ENCODE data around the gene IFFO2. TPM values are rescaled to one million over a fixed set of nuclear protein-coding genes. Genes with fewer than 3 reads are reported as not detected.

IFFO2 gene
- total RNA-seq, 1 donor from 2014 or later, result 6.8 TPM

DNA sequence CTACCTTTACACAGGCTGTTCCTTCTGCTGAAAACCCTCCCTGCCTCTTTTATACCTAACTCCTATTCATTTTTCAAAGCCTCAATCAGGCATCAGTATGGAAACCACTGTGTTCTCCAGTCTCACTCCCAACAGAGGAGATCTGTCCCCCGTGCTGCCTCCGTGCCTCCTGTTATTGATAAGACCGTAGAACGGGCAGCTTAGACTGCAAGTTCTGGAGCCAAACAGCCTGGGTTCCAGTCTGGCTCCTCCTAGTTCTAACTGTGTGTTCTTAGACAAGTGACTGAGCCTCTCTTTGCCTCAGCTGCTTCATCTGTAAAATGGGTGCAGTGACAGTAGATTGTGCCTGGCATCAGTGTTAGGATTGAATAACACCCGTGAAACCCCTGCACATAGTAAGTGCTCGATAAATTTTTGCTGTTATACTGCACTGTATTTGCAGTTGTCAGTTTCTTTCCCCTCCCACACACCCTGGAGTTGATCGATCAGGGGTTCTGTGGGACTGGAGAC is 17.0 kb upstream of the IFFO2 start:
- Mint-ChIP-seq H3K27me3 (ENCODE audit: unreplicated experiment) (no peaks in the 10 kb centered on the region), H3K27ac (ENCODE audit: unreplicated experiment) (no peak overlapping the region), H3K4me1 (ENCODE audit: unreplicated experiment) (peaks cover 9% of the 10 kb centered on the region), H3K9me3 (ENCODE audit: unreplicated experiment) (no peaks in the 10 kb centered on the region), H3K36me3 (ENCODE audit: unreplicated experiment) (no peaks in the 10 kb centered on the region), H3K4me3 (ENCODE audit: unreplicated experiment) (no peak overlapping the region)
- no peak for DNase-seq (ENCODE audit: extremely low spot score, unreplicated experiment)
- no peak for TF ChIP-seq CTCF (IDR thresholded peaks at IDR 0.05)

DNA sequence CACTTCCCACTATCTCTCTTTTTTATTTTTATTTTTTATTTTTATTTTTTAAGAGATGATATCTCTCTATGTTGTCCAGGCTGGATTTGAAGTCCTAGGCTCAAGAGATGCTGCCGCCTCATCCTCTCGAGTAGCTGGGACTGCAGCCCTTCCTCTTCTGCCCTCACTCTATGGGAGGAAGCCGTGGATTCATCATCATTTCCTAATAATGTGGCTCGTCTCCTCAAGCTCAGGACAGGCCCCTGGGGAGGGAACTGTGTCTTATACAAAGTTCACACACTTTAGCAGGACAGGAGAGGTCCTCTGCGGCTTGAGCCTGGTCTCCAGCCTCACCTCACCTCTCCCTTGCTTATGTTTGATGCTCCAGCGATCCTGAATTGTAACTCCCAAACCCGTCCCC is 16.5 kb upstream of the IFFO2 start:
- Mint-ChIP-seq H3K27me3 (ENCODE audit: unreplicated experiment) (no peaks in the 10 kb centered on the region), H3K27ac (ENCODE audit: unreplicated experiment) (no peak overlapping the region), H3K9me3 (ENCODE audit: unreplicated experiment) (no peaks in the 10 kb centered on the region), H3K4me3 (ENCODE audit: unreplicated experiment) (no peak overlapping the region), H3K36me3 (ENCODE audit: unreplicated experiment) (no peaks in the 10 kb centered on the region), H3K4me1 (ENCODE audit: unreplicated experiment) (peaks cover 9% of the 10 kb centered on the region)
- no peak for DNase-seq (ENCODE audit: extremely low spot score, unreplicated experiment)
- no peak for TF ChIP-seq CTCF (IDR thresholded peaks at IDR 0.05)

DNA sequence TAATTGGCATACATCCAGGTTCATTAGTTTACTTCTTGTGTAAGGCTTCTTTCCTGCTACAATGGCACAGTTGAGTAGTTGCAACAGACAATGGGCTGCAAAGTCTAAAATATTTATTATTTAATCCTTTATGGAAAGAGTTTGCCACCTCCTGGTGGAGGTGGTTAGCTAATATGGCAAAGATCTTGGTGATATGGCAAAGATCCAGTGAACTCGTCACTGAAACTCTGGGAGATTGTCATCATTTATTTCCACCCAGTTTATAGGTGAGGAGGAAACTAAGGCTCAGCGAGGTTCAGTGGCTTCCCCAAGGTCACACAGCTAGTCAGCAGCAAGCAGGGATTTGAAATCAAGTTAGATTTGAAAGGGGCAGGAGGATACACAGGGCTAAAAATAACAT is 16.1 kb upstream of the IFFO2 start:
- Mint-ChIP-seq H3K4me1 (ENCODE audit: unreplicated experiment) (peaks cover 8% of the 10 kb centered on the region), H3K27me3 (ENCODE audit: unreplicated experiment) (no peaks in the 10 kb centered on the region), H3K9me3 (ENCODE audit: unreplicated experiment) (no peaks in the 10 kb centered on the region), H3K36me3 (ENCODE audit: unreplicated experiment) (no peaks in the 10 kb centered on the region), H3K4me3 (ENCODE audit: unreplicated experiment) (no peak overlapping the region), H3K27ac (ENCODE audit: unreplicated experiment) (no peak overlapping the region)
- no peak for DNase-seq (ENCODE audit: extremely low spot score, unreplicated experiment)
- peak; percentile 56 for TF ChIP-seq CTCF (IDR thresholded peaks at IDR 0.05)

- Mint-ChIP-seq H3K27me3 (ENCODE audit: unreplicated experiment) (no peaks in the 10 kb centered on the region), H3K36me3 (ENCODE audit: unreplicated experiment) (no peaks in the 10 kb centered on the region)
These were observed 14.3 kb upstream of the IFFO2 start for GRCh38 chr1:18970762-18971161.

GRCh38 chr1:18970358-18970757 is 13.9 kb upstream of the IFFO2 start:
- peaks cover 9% of the 10 kb centered on the region for H3K4me1 Mint-ChIP-seq (ENCODE audit: unreplicated experiment)
- H3K27me3 Mint-ChIP-seq (ENCODE audit: unreplicated experiment), result no peaks in the 10 kb centered on the region
- no peak overlapping the region for H3K27ac Mint-ChIP-seq (ENCODE audit: unreplicated experiment)
- DNase-seq (ENCODE audit: extremely low spot score, unreplicated experiment), result no peak
- H3K4me3 Mint-ChIP-seq (ENCODE audit: unreplicated experiment), result no peak overlapping the region
- TF ChIP-seq CTCF (IDR thresholded peaks at IDR 0.05), result no peak
- no peaks in the 10 kb centered on the region for H3K9me3 Mint-ChIP-seq (ENCODE audit: unreplicated experiment)
- H3K36me3 Mint-ChIP-seq (ENCODE audit: unreplicated experiment), result no peaks in the 10 kb centered on the region

More at GRCh38 chr1:18970762-18971161, 14.3 kb upstream of the IFFO2 start:
- H3K27ac Mint-ChIP-seq (ENCODE audit: unreplicated experiment), result no peak overlapping the region
- peaks cover 7% of the 10 kb centered on the region for H3K4me1 Mint-ChIP-seq (ENCODE audit: unreplicated experiment)
- no peaks in the 10 kb centered on the region for H3K9me3 Mint-ChIP-seq (ENCODE audit: unreplicated experiment)
- no peak for TF ChIP-seq CTCF (IDR thresholded peaks at IDR 0.05)
- H3K4me3 Mint-ChIP-seq (ENCODE audit: unreplicated experiment), result no peak overlapping the region
- no peak for DNase-seq (ENCODE audit: extremely low spot score, unreplicated experiment)
